Neural progenitor cell (in vitro differentiated cells): Measurements from ENCODE around the gene HNF1B. TPM values are rescaled to one million over a fixed set of nuclear protein-coding genes. Genes with fewer than 3 reads are reported as not detected.

Experiments
- DNase-seq: peaks from one replicate; pipeline ENCODE4 v3.0.0-alpha.2; 2016; ENCODE audit warnings: low spot score
- H2AFZ ChIP-seq: fragments of 200-600 bp; sonication (generic); replicated peaks from 2 replicates; pipeline ENCODE4 v1.6.1; 2016; ENCODE audit warnings: antibody characterized with exemption
- H3F3A ChIP-seq: fragments of 200-600 bp; sonication (generic); 2 replicates; pipeline ENCODE4 v1.6.1; 2016; ENCODE audit warnings: antibody characterized with exemption, low read depth
- H3K27ac ChIP-seq: fragments of 200-600 bp; sonication (generic); 2 replicates; pipeline ENCODE4 v1.5.1; 2016; ENCODE audit warnings: mild to moderate bottlenecking
- H3K27me3 ChIP-seq: fragments of 200-600 bp; sonication (generic); 2 replicates; pipeline ENCODE4 v1.6.1; 2016; ENCODE audit warnings: mild to moderate bottlenecking, moderate library complexity
- H3K36me3 ChIP-seq: fragments of 200-600 bp; sonication (generic); 2 replicates; pipeline ENCODE4 v1.5.1; 2016
- H3K4me1 ChIP-seq: fragments of 200-600 bp; sonication (generic); 2 replicates; pipeline ENCODE4 v1.6.1; 2016; ENCODE audit warnings: mixed run types
- H3K4me2 ChIP-seq: fragments of 200-600 bp; sonication (generic); 2 replicates; pipeline ENCODE4 v1.6.1; 2016
- H3K4me3 ChIP-seq: fragments of 200-600 bp; sonication (generic); 2 replicates; pipeline ENCODE4 v1.5.1; 2016
- H3K79me2 ChIP-seq: fragments of 200-600 bp; sonication (generic); 2 replicates; pipeline ENCODE4 v1.6.1; 2016; ENCODE audit warnings: low read depth
- H3K9ac ChIP-seq: fragments of 200-600 bp; sonication (generic); 2 replicates; pipeline ENCODE4 v1.6.1; 2016
- H3K9me3 ChIP-seq: fragments of 200-600 bp; sonication (generic); 2 replicates; pipeline ENCODE4 v1.5.1; 2016; ENCODE audit warnings: low read depth
- H4K20me1 ChIP-seq: fragments of 200-600 bp; sonication (generic); 2 replicates; pipeline ENCODE4 v1.6.1; 2016; ENCODE audit warnings: low read depth
- H3K27ac Mint-ChIP-seq: 3 replicates; pipeline ENCODE4 v1.8.0; 2021; ENCODE audit warnings: mixed read lengths
- H3K27me3 Mint-ChIP-seq: 2 replicates; pipeline ENCODE4 v1.8.0; 2022; ENCODE audit warnings: low read depth, mild to moderate bottlenecking, inconsistent platforms, moderate library complexity, mixed read lengths; ENCODE audit not compliant: insufficient read depth
- H3K36me3 Mint-ChIP-seq: 3 replicates; pipeline ENCODE4 v1.8.0; 2021; ENCODE audit warnings: mixed read lengths
- H3K4me1 Mint-ChIP-seq: 3 replicates; pipeline ENCODE4 v1.8.0; 2021; ENCODE audit warnings: mixed read lengths
- H3K4me3 Mint-ChIP-seq: 3 replicates; pipeline ENCODE4 v1.8.0; 2021; ENCODE audit warnings: mild to moderate bottlenecking, moderate library complexity, mixed read lengths
- H3K9me3 Mint-ChIP-seq: 3 replicates; pipeline ENCODE4 v1.8.0; 2020; ENCODE audit warnings: mixed read lengths
- CTCF ChIP-seq: fragments of 200-600 bp; sonication (generic); IDR thresholded peaks from 2 replicates; pipeline ENCODE4 v1.5.1; 2017; ENCODE audit warnings: antibody characterized with exemption, mild to moderate bottlenecking
- EZH2 ChIP-seq: fragments of 200-600 bp; sonication (generic); IDR thresholded peaks from 2 replicates; pipeline ENCODE4 v1.6.1; 2017; ENCODE audit warnings: antibody characterized with exemption, mild to moderate bottlenecking, moderate library complexity
- EZH2phosphoT487 ChIP-seq: fragments of 200-600 bp; sonication (generic); IDR thresholded peaks from 2 replicates; pipeline ENCODE4 v1.6.1; 2017; ENCODE audit warnings: antibody characterized with exemption
- total RNA-seq: library from RNA; depleted of rRNA; stranded (reverse); fragments of >200 nt; gene quantifications from 2 replicates; pipeline ENCODE4 v1.2.3, GENCODE V29; 2015; ENCODE audit warnings: low replicate concordance

The HNF1B gene
- total RNA-seq, 1 donor from 2014 or later, result not detected

GRCh38 chr17:37750768-37751475, 6.1 kb upstream of the HNF1B start:
- no peak overlapping the region for H3K27ac ChIP-seq
- no peak overlapping the region for H3K9ac ChIP-seq
- peaks cover 76% of the 10 kb centered on the region for H3K27me3 ChIP-seq
- no peaks in the 10 kb centered on the region for H3K36me3 ChIP-seq
- Mint-ChIP-seq H3K4me1 (no peaks in the 10 kb centered on the region), H3K27me3 (peaks cover 38% of the 10 kb centered on the region), H3K27ac (no peak overlapping the region), H3K4me3 (no peak overlapping the region), H3K36me3 (no peaks in the 10 kb centered on the region), H3K9me3 (no peaks in the 10 kb centered on the region)
- peaks cover 6% of the 10 kb centered on the region for H4K20me1 ChIP-seq
- H3K4me1 ChIP-seq, result no peaks in the 10 kb centered on the region
- H3K4me3 ChIP-seq, result no peak overlapping the region
- H3K9me3 ChIP-seq, result no peaks in the 10 kb centered on the region
- no peak overlapping the region for H3K4me2 ChIP-seq
- H2AFZ ChIP-seq, result no peak overlapping the region
- DNase-seq, result no peak
- TF ChIP-seq EZH2phosphoT487 (no peak), EZH2 (peak; percentile 3)
- no peaks in the 10 kb centered on the region for H3F3A ChIP-seq
- no peaks in the 10 kb centered on the region for H3K79me2 ChIP-seq

- Histone ChIP-seq H3K36me3 (no peaks in the 10 kb centered on the region), H4K20me1 (peaks cover 13% of the 10 kb centered on the region), H3K27me3 (peaks cover 83% of the 10 kb centered on the region), H3K4me3 (no peak overlapping the region), H3K4me2 (no peak overlapping the region), H3K9ac (no peak overlapping the region), H3K9me3 (no peaks in the 10 kb centered on the region), H3K4me1 (no peaks in the 10 kb centered on the region), H3K27ac (no peak overlapping the region), H3F3A (no peaks in the 10 kb centered on the region), H2AFZ (no peak overlapping the region), H3K79me2 (no peaks in the 10 kb centered on the region)
- no peak overlapping the region for H3K4me3 Mint-ChIP-seq
- no peaks in the 10 kb centered on the region for H3K36me3 Mint-ChIP-seq
- no peak for DNase-seq
- TF ChIP-seq CTCF (no peak), EZH2 (no peak), EZH2phosphoT487 (no peak)
- H3K27ac Mint-ChIP-seq, result no peak overlapping the region
- H3K9me3 Mint-ChIP-seq, result no peaks in the 10 kb centered on the region
- no peaks in the 10 kb centered on the region for H3K4me1 Mint-ChIP-seq
- H3K27me3 Mint-ChIP-seq, result peaks cover 45% of the 10 kb centered on the region
Observed at GRCh38 chr17:37750292-37750691, 5.4 kb upstream of the HNF1B start.

GRCh38 chr17:37747222-37747621, 2.4 kb upstream of the HNF1B start:
- H3K36me3 Mint-ChIP-seq, result no peaks in the 10 kb centered on the region
- Histone ChIP-seq H3K4me2 (no peak overlapping the region), H3F3A (peaks cover 19% of the 10 kb centered on the region), H3K27ac (no peak overlapping the region), H3K79me2 (no peaks in the 10 kb centered on the region), H3K4me3 (no peak overlapping the region), H3K36me3 (no peaks in the 10 kb centered on the region), H3K4me1 (peaks cover 19% of the 10 kb centered on the region), H3K27me3 (peaks cover 100% of the 10 kb centered on the region), H3K9me3 (no peaks in the 10 kb centered on the region), H2AFZ (no peak overlapping the region), H4K20me1 (peaks cover 36% of the 10 kb centered on the region), H3K9ac (no peak overlapping the region)
- DNase-seq, result no peak
- TF ChIP-seq EZH2phosphoT487 (no peak), EZH2 (no peak), CTCF (no peak)
- H3K4me1 Mint-ChIP-seq, result peaks cover 5% of the 10 kb centered on the region
- no peak overlapping the region for H3K27ac Mint-ChIP-seq
- H3K4me3 Mint-ChIP-seq, result no peak overlapping the region
- no peaks in the 10 kb centered on the region for H3K9me3 Mint-ChIP-seq
- H3K27me3 Mint-ChIP-seq, result peaks cover 66% of the 10 kb centered on the region

- Histone ChIP-seq H2AFZ (no peak overlapping the region), H3K9ac (no peak overlapping the region), H3K36me3 (no peaks in the 10 kb centered on the region), H3K4me2 (no peak overlapping the region), H3K4me1 (peaks cover 25% of the 10 kb centered on the region), H3F3A (peaks cover 25% of the 10 kb centered on the region), H3K79me2 (no peaks in the 10 kb centered on the region), H3K9me3 (no peaks in the 10 kb centered on the region), H3K4me3 (no peak overlapping the region), H4K20me1 (peaks cover 41% of the 10 kb centered on the region), H3K27me3 (peaks cover 100% of the 10 kb centered on the region), H3K27ac (no peak overlapping the region)
- H3K27ac Mint-ChIP-seq, result no peak overlapping the region
- peaks cover 66% of the 10 kb centered on the region for H3K27me3 Mint-ChIP-seq
- no peaks in the 10 kb centered on the region for H3K9me3 Mint-ChIP-seq
- no peak for DNase-seq
- H3K4me3 Mint-ChIP-seq, result no peak overlapping the region
- H3K4me1 Mint-ChIP-seq, result peaks cover 5% of the 10 kb centered on the region
- no peak for TF ChIP-seq EZH2phosphoT487
- TF ChIP-seq EZH2, result no peak
- TF ChIP-seq CTCF, result no peak
- no peaks in the 10 kb centered on the region for H3K36me3 Mint-ChIP-seq
Observed at GRCh38 chr17:37746617-37747016, 1.8 kb upstream of the HNF1B start.
